ENCODE data around the gene KCMF1.

DNA sequence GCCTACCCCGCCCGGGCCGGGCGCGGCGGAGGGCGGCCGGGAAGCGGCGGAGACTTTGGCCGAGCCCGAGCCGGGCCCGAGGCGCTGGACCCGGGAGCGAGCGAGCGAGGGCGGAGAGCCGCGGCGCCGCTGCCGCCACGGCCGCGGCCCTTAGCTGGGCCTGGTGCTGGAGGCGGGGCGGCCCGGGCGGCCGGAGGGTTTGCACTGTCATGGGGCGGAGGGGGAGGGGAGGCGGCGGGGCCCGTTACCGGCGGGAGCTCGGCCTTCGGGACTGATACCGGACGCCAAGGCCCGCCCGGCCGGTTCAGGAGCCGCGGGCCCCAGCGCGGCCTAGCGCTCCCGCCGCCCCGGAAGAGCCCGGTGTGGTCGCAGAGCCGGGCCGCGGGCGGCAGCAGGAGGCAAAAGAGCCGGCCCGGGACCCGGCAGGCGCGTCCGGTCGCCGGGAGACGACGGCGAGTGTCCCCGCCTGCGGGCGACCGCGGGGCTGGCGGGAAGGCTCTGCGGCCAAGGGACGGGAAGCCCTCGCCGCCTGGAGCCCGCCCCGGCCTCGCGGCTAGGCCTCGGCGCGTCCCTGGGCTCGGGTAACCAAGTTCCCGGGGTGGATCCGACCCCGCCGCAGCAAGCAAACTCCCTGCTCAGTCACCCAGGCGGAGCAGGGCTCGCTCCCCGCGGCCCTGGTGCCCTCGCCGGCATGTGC is 697 bp downstream of the KCMF1 start:
- TF ChIP-seq, protein P1, sequence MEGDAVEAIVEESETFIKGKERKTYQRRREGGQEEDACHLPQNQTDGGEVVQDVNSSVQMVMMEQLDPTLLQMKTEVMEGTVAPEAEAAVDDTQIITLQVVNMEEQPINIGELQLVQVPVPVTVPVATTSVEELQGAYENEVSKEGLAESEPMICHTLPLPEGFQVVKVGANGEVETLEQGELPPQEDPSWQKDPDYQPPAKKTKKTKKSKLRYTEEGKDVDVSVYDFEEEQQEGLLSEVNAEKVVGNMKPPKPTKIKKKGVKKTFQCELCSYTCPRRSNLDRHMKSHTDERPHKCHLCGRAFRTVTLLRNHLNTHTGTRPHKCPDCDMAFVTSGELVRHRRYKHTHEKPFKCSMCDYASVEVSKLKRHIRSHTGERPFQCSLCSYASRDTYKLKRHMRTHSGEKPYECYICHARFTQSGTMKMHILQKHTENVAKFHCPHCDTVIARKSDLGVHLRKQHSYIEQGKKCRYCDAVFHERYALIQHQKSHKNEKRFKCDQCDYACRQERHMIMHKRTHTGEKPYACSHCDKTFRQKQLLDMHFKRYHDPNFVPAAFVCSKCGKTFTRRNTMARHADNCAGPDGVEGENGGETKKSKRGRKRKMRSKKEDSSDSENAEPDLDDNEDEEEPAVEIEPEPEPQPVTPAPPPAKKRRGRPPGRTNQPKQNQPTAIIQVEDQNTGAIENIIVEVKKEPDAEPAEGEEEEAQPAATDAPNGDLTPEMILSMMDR (IDR thresholded peaks at IDR 0.05): no peak
- no peak for TF ChIP-seq POLR2A (IDR thresholded peaks at IDR 0.05)
